HG02970 (cell line): ENCODE data around the gene FRMPD3.

ENCODE experiments used
- ATAC-seq: cut with Tn5 transposase; IDR thresholded peaks from one replicate; pipeline ENCODE4 v1.9.1; 2021; ENCODE audit warnings: mild to moderate bottlenecking, moderate library complexity, moderate number of reproducible peaks; ENCODE audit not compliant: unreplicated experiment, low FRiP score

The FRMPD3 gene

GRCh38 chrX:107477406-107477805 is 28.0 kb downstream of the FRMPD3 start:
- no peak for ATAC-seq

GRCh38 chrX:107480272-107480671 is 30.8 kb downstream of the FRMPD3 start:
- ATAC-seq = no peak

GRCh38 chrX:107482046-107482445 is 32.6 kb downstream of the FRMPD3 start:
- no peak for ATAC-seq

GRCh38 chrX:107484002-107484726 is 34.7 kb downstream of the FRMPD3 start:
- no peak for ATAC-seq

- no peak for ATAC-seq
Measured at GRCh38 chrX:107485013-107485412, 35.6 kb downstream of the FRMPD3 start.

GRCh38 chrX:107493141-107493540 is 43.7 kb downstream of the FRMPD3 start:
- no peak for ATAC-seq

- no peak for ATAC-seq
Measured at GRCh38 chrX:107496786-107497185, 47.3 kb downstream of the FRMPD3 start.
